Glutamatergic neuron (in vitro differentiated cells): ENCODE measurements around the gene ABTB2. TPM values are rescaled to one million over a fixed set of nuclear protein-coding genes. Genes with fewer than 3 reads are reported as not detected.

Source experiments
- DNase-seq: peaks from one replicate; pipeline ENCODE4 v3.0.0; 2022
- H3K27ac Mint-ChIP-seq: one replicate; pipeline ENCODE4 v1.8.0; 2020; ENCODE audit warnings: mild to moderate bottlenecking, mixed read lengths, inconsistent platforms; ENCODE audit not compliant: unreplicated experiment
- H3K27me3 Mint-ChIP-seq: one replicate; pipeline ENCODE4 v1.8.0; 2020; ENCODE audit warnings: mild to moderate bottlenecking, moderate library complexity, mixed read lengths, inconsistent platforms; ENCODE audit not compliant: unreplicated experiment
- H3K36me3 Mint-ChIP-seq: one replicate; pipeline ENCODE4 v1.8.0; 2020; ENCODE audit warnings: mild to moderate bottlenecking, mixed read lengths, inconsistent platforms; ENCODE audit not compliant: unreplicated experiment
- H3K4me1 Mint-ChIP-seq: one replicate; pipeline ENCODE4 v1.8.0; 2020; ENCODE audit warnings: mild to moderate bottlenecking, low read depth, mixed read lengths, inconsistent platforms; ENCODE audit not compliant: unreplicated experiment
- H3K4me3 Mint-ChIP-seq: one replicate; pipeline ENCODE4 v1.8.0; 2020; ENCODE audit warnings: mild to moderate bottlenecking, mixed read lengths, inconsistent platforms; ENCODE audit not compliant: unreplicated experiment
- H3K9me3 Mint-ChIP-seq: one replicate; pipeline ENCODE4 v1.8.0; 2020; ENCODE audit warnings: mild to moderate bottlenecking, moderate library complexity, mixed read lengths, inconsistent platforms; ENCODE audit not compliant: unreplicated experiment
- CTCF ChIP-seq: fragments of 200-600 bp; sonication (generic); IDR thresholded peaks from one replicate; pipeline ENCODE4 v1.5.0; 2021; ENCODE audit not compliant: partially characterized antibody, unreplicated experiment
- total RNA-seq: library from RNA; stranded (reverse); fragmentation: NEBNext Ultra II Directional; extraction: Animal tissue kit (Norgen Biotek cat#: 25700); gene quantifications from one replicate; pipeline ENCODE4 v1.2.1, GENCODE V29; 2021; ENCODE audit not compliant: unreplicated experiment

ABTB2 gene
- total RNA-seq, 1 donor from 2014 or later, result 9.3 TPM

- Mint-ChIP-seq H3K27ac (no peak overlapping the region), H3K9me3 (peaks cover 1% of the 10 kb centered on the region), H3K36me3 (no peaks in the 10 kb centered on the region), H3K27me3 (peaks cover 4% of the 10 kb centered on the region), H3K4me1 (peaks cover 12% of the 10 kb centered on the region), H3K4me3 (no peak overlapping the region)
- no peak for DNase-seq
- no peak for TF ChIP-seq CTCF
These were observed 57.5 kb downstream of the ABTB2 start for GRCh38 chr11:34300026-34300925.

GRCh38 chr11:34299284-34299972, 58.4 kb downstream of the ABTB2 start:
- Mint-ChIP-seq H3K27me3 (peaks cover 4% of the 10 kb centered on the region), H3K4me3 (no peak overlapping the region), H3K4me1 (peaks cover 12% of the 10 kb centered on the region), H3K36me3 (no peaks in the 10 kb centered on the region), H3K27ac (no peak overlapping the region), H3K9me3 (peaks cover 2% of the 10 kb centered on the region)
- DNase-seq, result no peak
- TF ChIP-seq CTCF, result no peak

- TF ChIP-seq CTCF, result no peak
- H3K27ac Mint-ChIP-seq, result no peak overlapping the region
These were observed 58.9 kb downstream of the ABTB2 start for GRCh38 chr11:34298871-34299270.

GRCh38 chr11:34296412-34296811, 61.4 kb downstream of the ABTB2 start:
- H3K36me3 Mint-ChIP-seq, result no peaks in the 10 kb centered on the region
- H3K27ac Mint-ChIP-seq, result no peak overlapping the region

More at GRCh38 chr11:34298871-34299270, 58.9 kb downstream of the ABTB2 start:
- peaks cover 2% of the 10 kb centered on the region for H3K9me3 Mint-ChIP-seq
- DNase-seq, result no peak
- H3K36me3 Mint-ChIP-seq, result no peaks in the 10 kb centered on the region
- H3K4me3 Mint-ChIP-seq, result no peak overlapping the region
- H3K27me3 Mint-ChIP-seq, result peaks cover 4% of the 10 kb centered on the region
- peaks cover 12% of the 10 kb centered on the region for H3K4me1 Mint-ChIP-seq

More at GRCh38 chr11:34296412-34296811, 61.4 kb downstream of the ABTB2 start:
- peaks cover 4% of the 10 kb centered on the region for H3K27me3 Mint-ChIP-seq
- no peak for TF ChIP-seq CTCF
- no peak for DNase-seq
- H3K4me3 Mint-ChIP-seq, result no peak overlapping the region
- peaks cover 2% of the 10 kb centered on the region for H3K9me3 Mint-ChIP-seq
- H3K4me1 Mint-ChIP-seq, result peaks cover 9% of the 10 kb centered on the region
